ENCODE measurements around the gene RBM33.
A peak's percentile ranks its signal among the peaks of the same experiment; 100 is the strongest.

RBM33 gene

GRCh38 chr7:155683714-155684113 lies 39.3 kb downstream of the RBM33 start:
- no peak for DNase-seq
- no peak overlapping the region for H3K14ac ChIP-seq (ENCODE audit: low read length in 2 of 2)
- no peak overlapping the region for H2BK12ac ChIP-seq (ENCODE audit: low read length in 2 of 2)
- H3K23ac ChIP-seq (ENCODE audit: low read length in 2 of 2): no peak overlapping the region
- no peak overlapping the region for H4K8ac ChIP-seq (ENCODE audit: low read length)
- no peak overlapping the region for H3K4me2 ChIP-seq (ENCODE audit: low read length, poor library complexity, severe bottlenecking)
- H3K36me3 ChIP-seq (ENCODE audit: control insufficient read depth in 1 of 2, insufficient read depth in 2 of 2, low read depth in 1 of 2, low read length in 2 of 2): peaks cover 8 to 58% of the 10 kb centered on the region in 2 experiments
- 93% methylated on average over 4 of the region's 4 CpGs for WGBS
- H3K9ac ChIP-seq (ENCODE audit: low read length): no peak overlapping the region
- no peak overlapping the region for H2BK5ac ChIP-seq (ENCODE audit: low read depth, low read length, poor library complexity, severe bottlenecking)
- no peak overlapping the region for H3K4ac ChIP-seq (ENCODE audit: low read depth in 1 of 2, low read length in 2 of 2)
- no peak overlapping the region for H2AFZ ChIP-seq (ENCODE audit: low read depth, low read length)
- no peak overlapping the region for H4K91ac ChIP-seq (ENCODE audit: low read length)
- H2AK5ac ChIP-seq (ENCODE audit: low read length, severe bottlenecking): no peak overlapping the region
- H2BK120ac ChIP-seq (ENCODE audit: low read depth, low read length): no peak overlapping the region
- no peaks in the 10 kb centered on the region for H3K27me3 ChIP-seq (ENCODE audit: control insufficient read depth in 1 of 2, insufficient read depth in 1 of 2, low read length in 2 of 2)
- no peak overlapping the region for H3K27ac ChIP-seq (ENCODE audit: low read length, poor library complexity, severe bottlenecking)
- peaks cover 14% of the 10 kb centered on the region for H3K79me1 ChIP-seq (replicated peaks; ENCODE audit: low read length, poor library complexity, severe bottlenecking)
- H3K4me3 ChIP-seq (ENCODE audit: insufficient read depth in 1 of 2, low read depth in 1 of 2, low read length in 2 of 2): no peak overlapping the region
- H3K18ac ChIP-seq (ENCODE audit: low read depth in 1 of 2, low read length in 2 of 2): no peak overlapping the region
- H3K9me3 ChIP-seq (ENCODE audit: control insufficient read depth, low read length): no peaks in the 10 kb centered on the region
- H3K4me1 ChIP-seq (ENCODE audit: control insufficient read depth, insufficient read depth, low read depth, low read length): peaks cover 2% of the 10 kb centered on the region
- no peak overlapping the region for H2BK15ac ChIP-seq (ENCODE audit: low read depth, poor library complexity, severe bottlenecking)

- Histone ChIP-seq H3K79me1 (replicated peaks; ENCODE audit: low read length, poor library complexity, severe bottlenecking) (peaks cover 9% of the 10 kb centered on the region), H3K36me3 (ENCODE audit: control insufficient read depth in 1 of 2, insufficient read depth in 2 of 2, low read depth in 1 of 2, low read length in 2 of 2) (peaks cover 3 to 50% of the 10 kb centered on the region in 2 experiments), H2BK12ac (ENCODE audit: low read length in 2 of 2) (no peak overlapping the region), H3K14ac (ENCODE audit: low read length in 2 of 2) (no peak overlapping the region), H3K9ac (ENCODE audit: low read length) (no peak overlapping the region), H3K23ac (ENCODE audit: low read length in 2 of 2) (no peak overlapping the region), H3K4me1 (ENCODE audit: control insufficient read depth, insufficient read depth, low read depth, low read length) (peaks cover 2% of the 10 kb centered on the region), H3K27ac (ENCODE audit: low read length, poor library complexity, severe bottlenecking) (no peak overlapping the region), H2AFZ (ENCODE audit: low read depth, low read length) (no peak overlapping the region), H4K8ac (ENCODE audit: low read length) (no peak overlapping the region), H3K27me3 (ENCODE audit: control insufficient read depth in 1 of 2, insufficient read depth in 1 of 2, low read length in 2 of 2) (no peaks in the 10 kb centered on the region), H2AK5ac (ENCODE audit: low read length, severe bottlenecking) (no peak overlapping the region), H2BK120ac (ENCODE audit: low read depth, low read length) (no peak overlapping the region), H4K91ac (ENCODE audit: low read length) (no peak overlapping the region), H3K9me3 (ENCODE audit: control insufficient read depth, low read length) (no peaks in the 10 kb centered on the region), H3K4me2 (ENCODE audit: low read length, poor library complexity, severe bottlenecking) (no peak overlapping the region), H3K4me3 (ENCODE audit: insufficient read depth in 1 of 2, low read depth in 1 of 2, low read length in 2 of 2) (no peak overlapping the region), H2BK15ac (ENCODE audit: low read depth, poor library complexity, severe bottlenecking) (no peak overlapping the region), H2BK5ac (ENCODE audit: low read depth, low read length, poor library complexity, severe bottlenecking) (no peak overlapping the region), H3K18ac (ENCODE audit: low read depth in 1 of 2, low read length in 2 of 2) (no peak overlapping the region), H3K4ac (ENCODE audit: low read depth in 1 of 2, low read length in 2 of 2) (no peak overlapping the region)
- no peak for DNase-seq
- WGBS: 80% methylated on average over 5 of the region's 5 CpGs
Observed at GRCh38 chr7:155684543-155684942, 40.1 kb downstream of the RBM33 start.

- H3K9ac ChIP-seq (ENCODE audit: low read length): no peak overlapping the region
Observed at GRCh38 chr7:155685070-155685790, 40.8 kb downstream of the RBM33 start.

GRCh38 chr7:155685791-155686160 lies 41.3 kb downstream of the RBM33 start:
- H3K9me3 ChIP-seq (ENCODE audit: control insufficient read depth, low read length): no peaks in the 10 kb centered on the region
- H3K27me3 ChIP-seq (ENCODE audit: control insufficient read depth in 1 of 2, insufficient read depth in 1 of 2, low read length in 2 of 2): no peaks in the 10 kb centered on the region
- H2AK5ac ChIP-seq (ENCODE audit: low read length, severe bottlenecking): no peak overlapping the region
- no peak overlapping the region for H4K8ac ChIP-seq (ENCODE audit: low read length)
- H3K79me1 ChIP-seq (replicated peaks; ENCODE audit: low read length, poor library complexity, severe bottlenecking): peaks cover 9% of the 10 kb centered on the region
- no peak overlapping the region for H4K91ac ChIP-seq (ENCODE audit: low read length)
- H3K4me1 ChIP-seq (ENCODE audit: control insufficient read depth, insufficient read depth, low read depth, low read length): peaks cover 2% of the 10 kb centered on the region
- no peak overlapping the region for H2BK12ac ChIP-seq (ENCODE audit: low read length in 2 of 2)
- H2BK15ac ChIP-seq (ENCODE audit: low read depth, poor library complexity, severe bottlenecking): no peak overlapping the region
- no peak for DNase-seq
- no peak overlapping the region for H3K18ac ChIP-seq (ENCODE audit: low read depth in 1 of 2, low read length in 2 of 2)
- WGBS: no CpG with 5 or more reads among the region's 2 CpGs
- H3K4me3 ChIP-seq (ENCODE audit: insufficient read depth in 1 of 2, low read depth in 1 of 2, low read length in 2 of 2): no peak overlapping the region
- H2AFZ ChIP-seq (ENCODE audit: low read depth, low read length): no peak overlapping the region
- H3K4me2 ChIP-seq (ENCODE audit: low read length, poor library complexity, severe bottlenecking): no peak overlapping the region
- H3K4ac ChIP-seq (ENCODE audit: low read depth in 1 of 2, low read length in 2 of 2): no peak overlapping the region
- H2BK120ac ChIP-seq (ENCODE audit: low read depth, low read length): no peak overlapping the region
- H3K27ac ChIP-seq (ENCODE audit: low read length, poor library complexity, severe bottlenecking): no peak overlapping the region
- peaks cover 3 to 40% of the 10 kb centered on the region in 2 experiments for H3K36me3 ChIP-seq (ENCODE audit: control insufficient read depth in 1 of 2, insufficient read depth in 2 of 2, low read depth in 1 of 2, low read length in 2 of 2)
- H3K14ac ChIP-seq (ENCODE audit: low read length in 2 of 2): no peak overlapping the region
- no peak overlapping the region for H3K9ac ChIP-seq (ENCODE audit: low read length)
- no peak overlapping the region for H2BK5ac ChIP-seq (ENCODE audit: low read depth, low read length, poor library complexity, severe bottlenecking)
- no peak overlapping the region for H3K23ac ChIP-seq (ENCODE audit: low read length in 2 of 2)

More at GRCh38 chr7:155685070-155685790, 40.8 kb downstream of the RBM33 start:
- Histone ChIP-seq H3K4me3 (ENCODE audit: insufficient read depth in 1 of 2, low read depth in 1 of 2, low read length in 2 of 2) (no peak overlapping the region), H3K23ac (ENCODE audit: low read length in 2 of 2) (no peak overlapping the region), H2BK120ac (ENCODE audit: low read depth, low read length) (no peak overlapping the region), H2BK5ac (ENCODE audit: low read depth, low read length, poor library complexity, severe bottlenecking) (no peak overlapping the region), H3K36me3 (ENCODE audit: control insufficient read depth in 1 of 2, insufficient read depth in 2 of 2, low read depth in 1 of 2, low read length in 2 of 2) (peaks cover 3 to 46% of the 10 kb centered on the region in 2 experiments), H3K27me3 (ENCODE audit: control insufficient read depth in 1 of 2, insufficient read depth in 1 of 2, low read length in 2 of 2) (no peaks in the 10 kb centered on the region), H2AK5ac (ENCODE audit: low read length, severe bottlenecking) (no peak overlapping the region), H4K8ac (ENCODE audit: low read length) (no peak overlapping the region), H4K91ac (ENCODE audit: low read length) (no peak overlapping the region), H2AFZ (ENCODE audit: low read depth, low read length) (no peak overlapping the region), H3K14ac (ENCODE audit: low read length in 2 of 2) (no peak overlapping the region), H3K79me1 (replicated peaks; ENCODE audit: low read length, poor library complexity, severe bottlenecking) (peaks cover 9% of the 10 kb centered on the region), H3K9me3 (ENCODE audit: control insufficient read depth, low read length) (no peaks in the 10 kb centered on the region), H3K4ac (ENCODE audit: low read depth in 1 of 2, low read length in 2 of 2) (no peak overlapping the region), H2BK15ac (ENCODE audit: low read depth, poor library complexity, severe bottlenecking) (no peak overlapping the region), H3K27ac (ENCODE audit: low read length, poor library complexity, severe bottlenecking) (peak overlapping the region; percentile 17), H3K18ac (ENCODE audit: low read depth in 1 of 2, low read length in 2 of 2) (no peak overlapping the region), H2BK12ac (ENCODE audit: low read length in 2 of 2) (no peak overlapping the region), H3K4me1 (ENCODE audit: control insufficient read depth, insufficient read depth, low read depth, low read length) (peaks cover 2% of the 10 kb centered on the region), H3K4me2 (ENCODE audit: low read length, poor library complexity, severe bottlenecking) (peak overlapping the region; percentile 31)
- no peak for DNase-seq
- 96% methylated on average over 12 of the region's 12 CpGs for WGBS
